Ishikawa (cell line): ENCODE results near the gene GBA3.

Experiments
- CEBPB ChIP-seq: IDR thresholded peaks from 2 replicates; pipeline ENCODE4 v1.6.1; 2012
- CREB1 ChIP-seq: IDR thresholded peaks from 2 replicates; pipeline ENCODE4 v1.6.1; 2012; ENCODE audit warnings: low read depth
- EGR1 ChIP-seq: IDR thresholded peaks from 2 replicates; pipeline ENCODE4 v1.6.1; 2012
- EP300 ChIP-seq: IDR thresholded peaks from 2 replicates; pipeline ENCODE4 v1.6.1; 2012; ENCODE audit warnings: borderline replicate concordance
- FOXM1 ChIP-seq: IDR thresholded peaks from 2 replicates; pipeline ENCODE4 v1.6.1; 2012; ENCODE audit warnings: low read depth, borderline replicate concordance
- NFIC ChIP-seq: IDR thresholded peaks from 2 replicates; pipeline ENCODE4 v1.6.1; 2012
- RAD21 ChIP-seq: IDR thresholded peaks from 2 replicates; pipeline ENCODE4 v1.6.1; 2012; ENCODE audit warnings: low read depth
- TAF1 ChIP-seq: IDR thresholded peaks from 2 replicates; pipeline ENCODE4 v1.6.1; 2012; ENCODE audit warnings: low read depth, mild to moderate bottlenecking
- TCF12 ChIP-seq: IDR thresholded peaks from 2 replicates; pipeline ENCODE4 v1.6.1; 2012; ENCODE audit warnings: low read depth
- TEAD4 ChIP-seq: IDR thresholded peaks from 2 replicates; pipeline ENCODE4 v1.6.1; 2012
- YY1 ChIP-seq: IDR thresholded peaks from 2 replicates; pipeline ENCODE4 v1.6.1; 2012; ENCODE audit warnings: low read depth
- ZBTB7A ChIP-seq: IDR thresholded peaks from 2 replicates; pipeline ENCODE4 v1.6.1; 2012; ENCODE audit warnings: low read depth
- TF ChIP-seq, protein P1 (sequence below): IDR thresholded peaks from 2 replicates; pipeline ENCODE4 v1.6.1; 2012
- TF ChIP-seq, protein P2 (sequence below): IDR thresholded peaks from 2 replicates; pipeline ENCODE4 v1.6.1; 2012; ENCODE audit warnings: low read depth, mild to moderate bottlenecking
- TF ChIP-seq, protein P3 (sequence below): IDR thresholded peaks from 2 replicates; pipeline ENCODE4 v1.6.1; 2012

Gene GBA3

DNA sequence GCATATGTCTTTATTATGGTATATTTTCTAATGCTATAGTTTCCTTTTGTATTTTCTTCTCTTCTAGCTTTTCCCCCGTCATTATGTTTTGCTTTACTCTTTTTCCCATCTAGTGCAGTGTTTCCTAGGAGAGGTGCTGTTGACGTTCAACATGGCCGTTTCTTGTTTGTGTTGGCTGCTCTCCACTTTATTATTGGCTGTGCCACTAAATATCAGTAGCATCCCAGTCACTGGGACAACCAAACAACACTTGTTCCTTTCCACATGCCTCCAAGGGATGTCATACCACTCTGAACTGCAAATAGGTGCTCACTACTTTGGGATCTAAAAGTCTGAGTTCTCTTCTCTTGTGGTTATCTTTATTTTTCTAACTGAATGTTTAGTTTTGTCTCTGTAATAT lies 26.5 kb downstream of the GBA3 start:
- no peak for TF ChIP-seq TCF12
- TF ChIP-seq, protein P1, sequence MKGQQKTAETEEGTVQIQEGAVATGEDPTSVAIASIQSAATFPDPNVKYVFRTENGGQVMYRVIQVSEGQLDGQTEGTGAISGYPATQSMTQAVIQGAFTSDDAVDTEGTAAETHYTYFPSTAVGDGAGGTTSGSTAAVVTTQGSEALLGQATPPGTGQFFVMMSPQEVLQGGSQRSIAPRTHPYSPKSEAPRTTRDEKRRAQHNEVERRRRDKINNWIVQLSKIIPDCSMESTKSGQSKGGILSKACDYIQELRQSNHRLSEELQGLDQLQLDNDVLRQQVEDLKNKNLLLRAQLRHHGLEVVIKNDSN, result no peak
- TF ChIP-seq, protein P2, sequence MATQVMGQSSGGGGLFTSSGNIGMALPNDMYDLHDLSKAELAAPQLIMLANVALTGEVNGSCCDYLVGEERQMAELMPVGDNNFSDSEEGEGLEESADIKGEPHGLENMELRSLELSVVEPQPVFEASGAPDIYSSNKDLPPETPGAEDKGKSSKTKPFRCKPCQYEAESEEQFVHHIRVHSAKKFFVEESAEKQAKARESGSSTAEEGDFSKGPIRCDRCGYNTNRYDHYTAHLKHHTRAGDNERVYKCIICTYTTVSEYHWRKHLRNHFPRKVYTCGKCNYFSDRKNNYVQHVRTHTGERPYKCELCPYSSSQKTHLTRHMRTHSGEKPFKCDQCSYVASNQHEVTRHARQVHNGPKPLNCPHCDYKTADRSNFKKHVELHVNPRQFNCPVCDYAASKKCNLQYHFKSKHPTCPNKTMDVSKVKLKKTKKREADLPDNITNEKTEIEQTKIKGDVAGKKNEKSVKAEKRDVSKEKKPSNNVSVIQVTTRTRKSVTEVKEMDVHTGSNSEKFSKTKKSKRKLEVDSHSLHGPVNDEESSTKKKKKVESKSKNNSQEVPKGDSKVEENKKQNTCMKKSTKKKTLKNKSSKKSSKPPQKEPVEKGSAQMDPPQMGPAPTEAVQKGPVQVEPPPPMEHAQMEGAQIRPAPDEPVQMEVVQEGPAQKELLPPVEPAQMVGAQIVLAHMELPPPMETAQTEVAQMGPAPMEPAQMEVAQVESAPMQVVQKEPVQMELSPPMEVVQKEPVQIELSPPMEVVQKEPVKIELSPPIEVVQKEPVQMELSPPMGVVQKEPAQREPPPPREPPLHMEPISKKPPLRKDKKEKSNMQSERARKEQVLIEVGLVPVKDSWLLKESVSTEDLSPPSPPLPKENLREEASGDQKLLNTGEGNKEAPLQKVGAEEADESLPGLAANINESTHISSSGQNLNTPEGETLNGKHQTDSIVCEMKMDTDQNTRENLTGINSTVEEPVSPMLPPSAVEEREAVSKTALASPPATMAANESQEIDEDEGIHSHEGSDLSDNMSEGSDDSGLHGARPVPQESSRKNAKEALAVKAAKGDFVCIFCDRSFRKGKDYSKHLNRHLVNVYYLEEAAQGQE, result no peak
- no peak for TF ChIP-seq CREB1
- TF ChIP-seq EP300, result no peak
- no peak for TF ChIP-seq FOXM1
- no peak for TF ChIP-seq TEAD4
- no peak for TF ChIP-seq NFIC
- TF ChIP-seq RAD21, result no peak
- TF ChIP-seq CEBPB, result no peak
- TF ChIP-seq YY1, result no peak
- no peak for TF ChIP-seq EGR1
- TF ChIP-seq ZBTB7A, result no peak

DNA sequence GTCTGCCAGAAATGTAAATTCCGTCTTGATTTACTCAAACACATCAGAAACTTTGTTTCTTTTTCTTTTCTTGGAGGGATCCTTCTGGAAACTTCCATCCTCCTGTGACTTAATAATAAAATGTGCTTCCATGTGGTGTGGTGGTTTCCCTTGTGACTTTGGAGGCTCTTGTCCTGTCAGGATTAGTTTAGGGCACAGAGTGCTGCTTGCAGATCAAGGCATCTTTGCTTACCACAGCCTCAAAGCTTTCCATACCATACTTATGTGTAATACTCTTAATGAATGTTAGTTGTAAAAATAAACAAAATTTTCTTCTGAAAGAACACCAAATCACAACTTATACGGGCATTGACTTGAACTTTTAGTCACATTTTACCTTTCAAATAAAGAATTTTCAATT lies 27.4 kb downstream of the GBA3 start:
- no peak for TF ChIP-seq EP300
- TF ChIP-seq CREB1, result no peak
- no peak for TF ChIP-seq CEBPB
- no peak for TF ChIP-seq ZBTB7A
- TF ChIP-seq FOXM1, result no peak
- TF ChIP-seq, protein P3, sequence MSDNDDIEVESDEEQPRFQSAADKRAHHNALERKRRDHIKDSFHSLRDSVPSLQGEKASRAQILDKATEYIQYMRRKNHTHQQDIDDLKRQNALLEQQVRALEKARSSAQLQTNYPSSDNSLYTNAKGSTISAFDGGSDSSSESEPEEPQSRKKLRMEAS, result no peak
- no peak for TF ChIP-seq TAF1
- TF ChIP-seq TEAD4, result no peak
- TF ChIP-seq RAD21, result no peak
- no peak for TF ChIP-seq EGR1
- no peak for TF ChIP-seq YY1
- TF ChIP-seq NFIC, result no peak
- TF ChIP-seq, protein P2, result no peak
- TF ChIP-seq, protein P1, result no peak
- TF ChIP-seq TCF12, result no peak

DNA sequence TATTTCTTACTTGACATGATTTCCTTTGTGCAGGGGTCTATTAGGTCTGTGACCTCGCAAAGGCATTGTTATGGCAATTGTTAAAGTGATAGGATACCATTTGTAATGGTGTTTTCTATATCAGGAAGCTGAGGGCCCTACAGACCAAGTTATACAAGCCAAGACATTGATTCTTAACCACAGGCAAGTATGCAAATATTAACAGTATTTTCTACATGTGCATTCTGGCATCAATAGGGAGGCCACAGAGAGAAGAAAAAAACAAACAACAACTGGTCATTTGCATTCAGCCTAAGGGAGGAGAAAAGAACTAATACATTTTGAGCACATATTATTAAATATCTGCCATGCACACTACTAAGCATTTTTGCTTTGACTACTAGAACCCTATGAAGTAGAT lies 28.5 kb downstream of the GBA3 start:
- TF ChIP-seq, protein P3, result no peak
- no peak for TF ChIP-seq EP300
- no peak for TF ChIP-seq CEBPB

DNA sequence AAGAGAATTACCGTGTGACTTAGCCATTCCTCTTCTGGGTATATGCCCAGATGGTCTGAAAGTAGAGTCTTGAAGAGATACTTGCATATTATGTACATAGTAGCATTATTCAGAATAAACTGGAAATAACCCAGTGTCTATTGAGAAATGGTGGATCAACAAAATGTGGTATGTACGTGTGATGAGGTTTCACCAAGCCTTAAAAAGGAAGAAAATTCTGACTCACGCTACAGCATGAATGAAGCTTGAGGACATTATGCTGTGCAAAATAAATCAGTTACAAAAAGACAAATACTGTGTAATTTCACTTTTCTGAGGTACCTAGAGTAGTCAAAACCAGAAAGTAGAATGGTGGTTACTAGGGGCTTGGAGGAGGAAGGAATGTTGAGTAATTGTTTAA lies 37.3 kb downstream of the GBA3 start:
- no peak for TF ChIP-seq EP300
- TF ChIP-seq CREB1, result no peak
- TF ChIP-seq TAF1, result no peak
- TF ChIP-seq NFIC, result no peak
- TF ChIP-seq, protein P3, result no peak
- TF ChIP-seq, protein P1, result no peak
- TF ChIP-seq RAD21, result no peak
- no peak for TF ChIP-seq TCF12

DNA sequence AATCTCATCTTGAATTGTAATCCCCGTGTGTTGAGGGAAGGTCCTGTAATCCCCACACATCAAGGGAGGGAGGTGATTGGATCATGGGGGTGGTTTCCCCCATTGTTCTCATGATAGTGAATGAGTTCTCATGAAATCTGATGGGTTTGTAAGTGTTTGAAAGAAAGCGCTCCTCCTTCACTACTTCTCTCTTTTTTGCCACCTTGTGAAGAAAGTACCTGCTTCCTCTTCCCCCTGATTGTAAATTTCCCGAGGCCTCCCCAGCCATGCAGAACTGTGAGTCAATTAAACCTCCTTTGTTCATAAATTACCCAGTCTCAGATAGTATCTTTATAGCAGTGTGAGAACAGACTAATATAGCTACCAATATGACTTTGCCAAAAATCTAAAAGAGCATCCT lies 41.1 kb downstream of the GBA3 start:
- TF ChIP-seq, protein P1, result no peak
- TF ChIP-seq YY1 (no peak), ZBTB7A (no peak), TAF1 (no peak), TCF12 (no peak), CREB1 (no peak), RAD21 (no peak), CEBPB (no peak), FOXM1 (no peak), TEAD4 (no peak), NFIC (no peak)
- TF ChIP-seq, protein P3, result no peak
- TF ChIP-seq, protein P2, result no peak
